Astrocyte (in vitro differentiated cells and primary cell): ENCODE measurements around the gene ZMAT2.

Experiments
- CTCF ChIP-seq: IDR thresholded peaks from 2 replicates; pipeline ENCODE4 v1.5.1; 2011; ENCODE audit warnings: low read depth, mild to moderate bottlenecking, inconsistent platforms, low read length, moderate library complexity; ENCODE audit not compliant: insufficient read depth
- EZH2 ChIP-seq: IDR thresholded peaks from 2 replicates; pipeline ENCODE4 v1.6.1; 2012; ENCODE audit warnings: mild to moderate bottlenecking, low read length, inconsistent platforms; ENCODE audit not compliant: insufficient read depth

- TF ChIP-seq CTCF (no peak), EZH2 (no peak)
These were observed 22.3 kb upstream of the ZMAT2 start for GRCh38 chr5:140677947-140678346.
